CD4-positive, alpha-beta T cell (primary cell): ENCODE data around the gene SRGAP1. TPM values are rescaled to one million over a fixed set of nuclear protein-coding genes. Genes with fewer than 3 reads are reported as not detected.
"Not testable (repeated sequence)": the region's sequence is repeated elsewhere in the genome, so short reads cannot be mapped to it uniquely, and the experiment has no call there.

Experiments
- ATAC-seq: fragments of 200-7000 bp; cut with Tn5 transposase; one replicate; pipeline ENCODE4 v1.10.0; 2022; ENCODE audit warnings: mild to moderate bottlenecking; ENCODE audit not compliant: poor library complexity
- CTCF ChIA-PET: fragments of 350-600 bp; sonication (Branson Sonifier 250); formaldehyde crosslinking; loops from one replicate; lab custom pipeline; 2021; ENCODE audit warnings: antibody characterized with exemption, inconsistent platforms; lab: Charles Lee
- POLR2A ChIA-PET: fragments of 350-600 bp; sonication (Branson Sonifier 250); formaldehyde crosslinking; loops from one replicate; lab custom pipeline; 2021; ENCODE audit warnings: antibody characterized with exemption, inconsistent platforms; lab: Charles Lee
- DNase-seq, 14 experiments: peaks; one replicate each; pipeline ENCODE4 v3.0.0-alpha.2; 2013 to 2020; ENCODE audit warnings: mixed read lengths in 2 of 14
- H3K27ac ChIP-seq, 2 donors: one replicate each; pipeline versions ENCODE4 v1.5.1 to v1.7.0; 2013; ENCODE audit warnings: low read length in 2 of 2, low read depth in 1 of 2, mild to moderate bottlenecking in 1 of 2
- H3K27me3 ChIP-seq, 2 experiments: 1 replicate in 1 of 2; 2 replicates in 1 of 2; pipeline versions ENCODE4 v1.6.1 to v1.7.0; 2013; ENCODE audit warnings: low read length in 2 of 2, control low read depth in 1 of 2, mild to moderate bottlenecking in 1 of 2, moderate library complexity in 1 of 2; ENCODE audit not compliant: insufficient read depth in 2 of 2, control insufficient read depth in 1 of 2
- H3K36me3 ChIP-seq: one replicate; pipeline ENCODE4 v1.6.1; 2013; ENCODE audit warnings: low read length, control low read depth; ENCODE audit not compliant: insufficient read depth
- H3K4me1 ChIP-seq: one replicate; pipeline ENCODE4 v1.6.1; 2013; ENCODE audit warnings: low read length, control low read depth; ENCODE audit not compliant: insufficient read depth
- H3K4me3 ChIP-seq: one replicate; pipeline ENCODE4 v1.5.1; 2013; ENCODE audit warnings: mild to moderate bottlenecking, low read length, moderate library complexity
- H3K9me3 ChIP-seq, 2 experiments: 1 replicate in 1 of 2; 2 replicates in 1 of 2; pipeline versions ENCODE4 v1.6.1 to v1.7.0; 2013; ENCODE audit warnings: low read length in 2 of 2, mild to moderate bottlenecking in 2 of 2, control low read depth in 1 of 2, moderate library complexity in 1 of 2; ENCODE audit not compliant: control insufficient read depth in 1 of 2, insufficient read depth in 1 of 2
- H3K27ac Mint-ChIP-seq: one replicate; pipeline ENCODE4 v1.8.0; 2020; ENCODE audit warnings: mixed read lengths
- H3K27me3 Mint-ChIP-seq: one replicate; pipeline ENCODE4 v1.8.0; 2021; ENCODE audit warnings: mixed read lengths
- H3K36me3 Mint-ChIP-seq: one replicate; pipeline ENCODE4 v1.8.0; 2021; ENCODE audit warnings: low read depth, mixed read lengths
- H3K4me1 Mint-ChIP-seq: one replicate; pipeline ENCODE4 v1.8.0; 2021; ENCODE audit warnings: low read depth, mixed read lengths
- H3K4me3 Mint-ChIP-seq: one replicate; pipeline ENCODE4 v1.8.0; 2020; ENCODE audit warnings: mild to moderate bottlenecking, mixed read lengths
- H3K9me3 Mint-ChIP-seq: one replicate; pipeline ENCODE4 v1.8.0; 2020; ENCODE audit warnings: mixed read lengths
- CTCF ChIP-seq: fragments of 200-600 bp; IDR thresholded peaks from one replicate; pipeline ENCODE4 v1.8.0; 2022; ENCODE audit warnings: antibody characterized with exemption, mild to moderate bottlenecking
- intact Hi-C, 2 experiments: fragments of 100-400 bp; cut with DNase I in 1 of 2; cut with micrococcal nuclease in 1 of 2; formaldehyde crosslinking; loops; one replicate each; pipeline versions ENCODE4 v1.15.1 to v1.9.0; 2023 to 2025; cut with DNase I, micrococcal nuclease
- total RNA-seq, 174 experiments: library from RNA in 2 of 174; stranded (reverse) in 2 of 174; gene quantifications; one replicate each; pipeline ENCODE4 v1.2.3 and lab custom pipeline; 2021 to 2026

The SRGAP1 gene
- total RNA-seq, 2 experiments from 2014 or later = 0.03 TPM; not detected in 1

- Mint-ChIP-seq H3K27ac (no peak overlapping the region), H3K36me3 (no peaks in the 10 kb centered on the region), H3K4me3 (no peak overlapping the region), H3K27me3 (peaks cover 13% of the 10 kb centered on the region), H3K9me3 (no peaks in the 10 kb centered on the region), H3K4me1 (no peaks in the 10 kb centered on the region)
- no peaks in the 10 kb centered on the region for H3K9me3 ChIP-seq
- TF ChIP-seq CTCF = no peak
- H3K27ac ChIP-seq = no peak overlapping the region
- DNase-seq (no peak), ATAC-seq (no peak)
- intact Hi-C loops = no loop called here
- H3K27me3 ChIP-seq = peaks cover 0 to 5% of the 10 kb centered on the region in 2 experiments
- CTCF ChIA-PET = interaction anchor here (0.7 kb wide), 1 partner anchor 130 kb away, joined by 4 read pairs; no protein-coding TSS in a partner anchor
- POLR2A ChIA-PET = no interaction called here
- H3K36me3 ChIP-seq = no peaks in the 10 kb centered on the region
- no peaks in the 10 kb centered on the region for H3K4me1 ChIP-seq
- H3K4me3 ChIP-seq = no peak overlapping the region
Measured at GRCh38 chr12:64120568-64120967, 276.1 kb downstream of the SRGAP1 start.

GRCh38 chr12:64121086-64121485 lies 276.6 kb downstream of the SRGAP1 start:
- H3K4me3 Mint-ChIP-seq, H3K36me3 ChIP-seq, POLR2A ChIA-PET, H3K4me1 ChIP-seq, intact Hi-C loops, H3K9me3 Mint-ChIP-seq, H3K9me3 ChIP-seq, H3K27ac Mint-ChIP-seq, DNase-seq, H3K4me1 Mint-ChIP-seq, H3K27me3 ChIP-seq, H3K36me3 Mint-ChIP-seq, H3K4me3 ChIP-seq, H3K27ac ChIP-seq, ATAC-seq: not testable (repeated sequence)
- H3K27me3 Mint-ChIP-seq = peaks cover 13% of the 10 kb centered on the region
- CTCF ChIA-PET = interaction anchor here (0.7 kb wide), 1 partner anchor 130 kb away, joined by 4 read pairs; no protein-coding TSS in a partner anchor

- no peaks in the 10 kb centered on the region for H3K9me3 ChIP-seq
- H3K4me3 ChIP-seq = no peak overlapping the region
- ChIA-PET POLR2A (no interaction called here), CTCF (no interaction called here)
- Mint-ChIP-seq H3K9me3 (no peaks in the 10 kb centered on the region), H3K27me3 (peaks cover 13% of the 10 kb centered on the region), H3K36me3 (no peaks in the 10 kb centered on the region), H3K4me1 (no peaks in the 10 kb centered on the region), H3K27ac (no peak overlapping the region), H3K4me3 (no peak overlapping the region)
- DNase-seq = no peak
- H3K27me3 ChIP-seq = peaks cover 0 to 5% of the 10 kb centered on the region in 2 experiments
- TF ChIP-seq CTCF = no peak
- ATAC-seq = no peak
- no peaks in the 10 kb centered on the region for H3K36me3 ChIP-seq
- no peaks in the 10 kb centered on the region for H3K4me1 ChIP-seq
- H3K27ac ChIP-seq = no peak overlapping the region
- intact Hi-C loops = no loop called here
Measured at GRCh38 chr12:64122154-64122553, 277.7 kb downstream of the SRGAP1 start.

- no peak for DNase-seq
- Histone ChIP-seq H3K36me3 (no peaks in the 10 kb centered on the region), H3K4me3 (no peak overlapping the region), H3K4me1 (no peaks in the 10 kb centered on the region), H3K27me3 (peaks cover 0 to 5% of the 10 kb centered on the region in 2 experiments), H3K9me3 (no peaks in the 10 kb centered on the region), H3K27ac (no peak overlapping the region)
- no peak for ATAC-seq
- no peak overlapping the region for H3K4me3 Mint-ChIP-seq
- no peak for TF ChIP-seq CTCF
- no peaks in the 10 kb centered on the region for H3K36me3 Mint-ChIP-seq
- no peaks in the 10 kb centered on the region for H3K4me1 Mint-ChIP-seq
- H3K27me3 Mint-ChIP-seq = peaks cover 13% of the 10 kb centered on the region
- POLR2A ChIA-PET = no interaction called here
- no peak overlapping the region for H3K27ac Mint-ChIP-seq
- no peaks in the 10 kb centered on the region for H3K9me3 Mint-ChIP-seq
- CTCF ChIA-PET = no interaction called here
- intact Hi-C loops = no loop called here
Measured at GRCh38 chr12:64122995-64123394, 278.5 kb downstream of the SRGAP1 start.
